CD4-positive, alpha-beta T cell treated with Interleukin-4 for 1 hour (primary cell): Measurements from ENCODE around the gene TMEM135.
"Not testable (repeated sequence)": the region's sequence is repeated elsewhere in the genome, so short reads cannot be mapped to it uniquely, and the experiment has no call there.

Experiments used
- DNase-seq, 2 donors: peaks; one replicate each; pipeline ENCODE4 v3.0.0-alpha.2; 2020 to 2022

Gene TMEM135

GRCh38 chr11:87020764-87021365 is 16.9 kb upstream of the TMEM135 start:
- no peak for DNase-seq

- no peak for DNase-seq
Observed at GRCh38 chr11:87022254-87022653, 15.5 kb upstream of the TMEM135 start.

DNA sequence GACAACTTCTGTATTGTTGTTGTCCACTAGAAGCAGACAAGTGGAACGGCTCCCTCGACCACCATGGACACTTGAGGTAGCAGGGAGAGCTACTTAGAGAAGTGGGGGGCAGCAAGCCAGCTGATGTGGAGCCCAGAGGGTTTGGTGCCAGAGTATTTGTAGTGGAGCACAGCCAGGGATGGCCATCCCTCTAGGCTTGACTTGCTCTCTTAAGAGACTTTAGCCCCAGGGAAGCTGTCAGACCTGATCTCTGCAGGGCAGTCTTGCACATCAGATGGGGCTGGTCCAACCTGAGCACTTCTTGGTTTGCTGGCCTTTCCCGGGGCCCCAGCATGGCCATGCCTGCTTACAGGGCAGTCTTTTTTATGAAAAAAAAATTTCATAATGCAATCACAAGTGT is 15.0 kb upstream of the TMEM135 start:
- DNase-seq: no peak

GRCh38 chr11:87026415-87026814 is 11.3 kb upstream of the TMEM135 start:
- DNase-seq: not testable (repeated sequence)

DNA sequence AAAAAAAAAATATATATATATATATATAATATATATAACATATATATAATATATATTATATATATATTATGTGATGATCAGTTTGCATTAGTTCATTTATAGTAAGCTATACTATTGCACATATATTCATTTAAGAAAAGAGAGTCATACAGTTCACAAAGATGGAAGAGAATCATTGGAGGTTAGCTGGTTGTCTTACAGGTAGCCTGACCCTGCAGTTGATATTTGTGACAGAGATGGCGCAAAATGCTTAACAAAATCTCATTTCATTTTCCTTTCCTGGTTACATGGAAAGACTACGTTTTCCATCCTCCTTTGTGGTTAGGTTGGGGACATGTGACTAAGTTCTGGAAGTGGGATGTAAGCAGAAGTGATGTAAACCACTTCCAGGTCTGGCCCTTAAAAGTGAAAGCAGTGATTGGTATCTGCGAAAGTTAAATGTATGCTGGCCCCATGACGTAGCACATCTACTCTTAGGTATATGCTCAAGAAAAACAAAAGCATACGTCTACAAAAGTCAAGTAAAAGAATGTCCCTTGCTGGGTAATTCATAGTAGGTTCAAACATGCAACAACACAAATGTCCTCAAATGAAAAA is 7.2 kb upstream of the TMEM135 start:
- DNase-seq: peak in 1 of 2 donors; percentile 28

DNA sequence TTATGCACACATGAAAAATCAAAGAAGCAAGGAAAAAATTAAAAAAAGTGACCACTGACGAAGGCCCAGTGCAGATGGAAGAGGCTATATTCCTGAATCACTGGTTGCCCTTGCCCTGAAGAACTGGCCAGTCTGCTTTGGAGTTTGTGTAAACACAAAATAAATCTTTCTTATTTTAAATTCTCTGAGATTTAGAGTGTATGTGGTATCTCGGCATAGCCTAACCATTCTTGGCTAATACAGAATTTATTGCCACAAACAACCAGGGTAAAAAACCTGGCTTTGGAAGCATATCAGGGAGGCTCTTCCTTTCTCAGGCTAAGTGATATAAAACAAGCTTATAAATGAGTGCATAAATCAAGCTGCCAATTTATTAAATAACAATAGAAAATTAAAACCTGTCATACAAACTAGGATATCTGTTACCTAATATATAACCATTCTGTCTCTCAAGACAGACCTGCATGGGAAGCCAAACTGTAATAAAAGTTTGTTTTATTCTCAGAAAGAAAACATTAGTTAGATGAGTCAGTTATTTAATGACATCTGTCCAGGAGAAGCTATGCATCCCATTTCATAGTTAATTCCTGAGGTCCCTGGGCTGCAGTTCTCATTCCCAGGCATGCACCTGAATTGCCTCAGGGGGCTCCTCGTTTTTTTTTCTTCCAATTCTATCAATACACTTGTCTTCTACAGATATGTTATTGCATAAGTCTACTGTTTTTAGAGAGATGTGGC is 6.1 kb upstream of the TMEM135 start:
- no peak for DNase-seq

DNA sequence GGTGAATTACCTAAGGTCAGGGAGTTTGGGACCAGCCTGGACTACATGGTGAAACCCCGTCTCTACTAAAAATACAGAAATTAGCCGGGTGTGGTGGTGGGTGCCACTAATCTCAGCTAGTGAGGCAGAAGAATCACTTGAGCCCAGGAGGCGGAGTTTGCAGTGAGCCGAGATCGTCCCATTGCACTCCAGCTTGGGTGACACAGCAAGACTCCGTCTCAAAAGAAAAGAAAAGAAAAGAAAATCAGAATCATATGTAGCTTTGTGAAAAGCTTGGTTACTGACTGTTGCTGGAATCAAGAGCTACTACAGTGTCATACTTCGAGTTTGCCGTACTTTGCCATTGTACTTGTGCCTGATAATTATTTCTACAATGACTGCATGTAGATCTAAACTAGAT is 4.2 kb upstream of the TMEM135 start:
- DNase-seq: no peak

DNA sequence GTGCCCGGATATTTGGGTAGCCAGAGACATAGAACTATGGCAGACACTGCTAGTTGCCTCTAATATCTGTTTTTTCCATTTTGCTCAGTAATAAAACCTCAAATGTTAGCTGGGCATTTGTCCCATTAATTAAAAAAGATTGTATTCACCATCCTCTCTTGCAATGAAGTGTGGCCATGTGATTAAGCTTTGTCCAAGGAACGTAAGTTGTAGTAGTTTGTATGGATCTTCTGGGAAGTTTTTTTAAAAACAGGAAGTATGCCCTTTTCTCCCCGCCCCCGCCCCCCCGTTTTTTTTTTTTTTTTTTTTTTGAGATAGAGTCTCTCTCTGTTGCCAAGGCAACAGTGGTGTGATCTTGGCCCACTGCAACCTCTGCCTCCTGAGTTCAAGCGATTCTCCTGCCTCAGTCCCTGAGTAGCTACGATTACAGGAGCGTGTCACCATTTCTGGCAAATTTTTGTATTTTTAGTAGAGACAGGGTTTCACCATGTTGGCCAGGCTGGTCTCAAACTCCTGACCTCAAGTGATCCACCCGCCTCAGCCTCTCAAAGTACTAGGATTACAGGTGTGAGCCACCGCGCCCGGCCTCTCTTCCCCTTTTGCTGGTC is 1.7 kb upstream of the TMEM135 start:
- DNase-seq: no peak

GRCh38 chr11:87036756-87037449 is 831 bp upstream of the TMEM135 start:
- DNase-seq: no peak

DNA sequence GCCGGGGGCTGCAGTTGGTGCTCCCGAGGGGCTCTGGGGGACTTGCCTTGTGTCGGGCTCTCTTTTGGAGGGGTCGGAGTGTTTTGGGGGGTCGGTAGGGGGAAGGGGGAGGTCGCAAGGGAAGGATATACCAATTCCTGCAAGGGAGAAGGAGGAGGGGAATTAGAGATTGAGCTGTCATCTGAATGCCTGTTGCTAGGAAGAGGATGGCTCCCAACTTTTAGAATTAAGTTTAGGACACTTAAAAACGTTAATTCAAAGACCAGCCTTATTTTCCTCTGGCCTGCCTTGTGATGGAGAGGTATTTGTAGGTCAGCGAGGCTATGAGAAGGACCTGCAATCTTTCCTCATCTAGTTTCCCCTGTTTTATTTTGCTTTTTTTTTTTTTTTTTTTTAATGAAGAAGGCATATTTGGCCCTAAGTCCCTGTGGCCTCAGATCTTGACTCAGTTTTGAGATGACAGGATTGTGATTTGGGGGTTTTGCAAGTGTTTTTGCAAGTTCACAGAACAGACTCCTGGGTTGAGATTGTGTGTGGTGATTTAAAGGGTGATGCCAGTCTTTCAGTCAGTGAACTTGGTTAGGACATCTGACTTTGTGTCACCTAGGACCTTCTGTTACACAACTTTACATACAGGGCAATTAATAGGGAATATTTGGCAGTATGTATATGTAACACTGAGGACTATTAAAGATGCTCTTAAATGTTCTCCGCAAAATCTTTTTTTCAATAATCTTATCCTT is 672 bp downstream of the TMEM135 start:
- DNase-seq: peak in 1 of 2 donors; percentile 9

DNA sequence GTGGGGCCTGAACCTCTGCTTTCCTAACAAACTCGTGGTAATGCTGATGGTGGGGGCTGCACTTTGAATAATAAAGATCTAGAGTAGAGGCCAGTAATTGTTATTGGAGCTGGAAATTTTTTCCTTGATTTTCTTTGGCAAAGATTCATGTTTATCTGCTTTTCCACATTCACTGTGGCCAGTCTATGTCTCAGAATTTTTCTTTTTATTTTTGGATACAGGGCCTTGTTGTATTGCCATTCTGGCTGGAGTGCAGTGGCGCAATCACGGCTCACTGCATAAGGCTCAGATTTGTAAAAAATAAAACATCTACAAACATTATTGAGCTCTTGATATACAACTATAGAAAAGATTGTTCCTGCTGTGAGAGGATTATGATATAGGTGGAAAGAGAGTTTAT is 1.6 kb downstream of the TMEM135 start:
- DNase-seq: no peak

- DNase-seq: no peak
Observed at GRCh38 chr11:87043894-87044293, 6.2 kb downstream of the TMEM135 start.

- DNase-seq: no peak
Observed at GRCh38 chr11:87046824-87047223, 9.1 kb downstream of the TMEM135 start.

- DNase-seq: no peak
Observed at GRCh38 chr11:87056091-87056490, 18.4 kb downstream of the TMEM135 start.

DNA sequence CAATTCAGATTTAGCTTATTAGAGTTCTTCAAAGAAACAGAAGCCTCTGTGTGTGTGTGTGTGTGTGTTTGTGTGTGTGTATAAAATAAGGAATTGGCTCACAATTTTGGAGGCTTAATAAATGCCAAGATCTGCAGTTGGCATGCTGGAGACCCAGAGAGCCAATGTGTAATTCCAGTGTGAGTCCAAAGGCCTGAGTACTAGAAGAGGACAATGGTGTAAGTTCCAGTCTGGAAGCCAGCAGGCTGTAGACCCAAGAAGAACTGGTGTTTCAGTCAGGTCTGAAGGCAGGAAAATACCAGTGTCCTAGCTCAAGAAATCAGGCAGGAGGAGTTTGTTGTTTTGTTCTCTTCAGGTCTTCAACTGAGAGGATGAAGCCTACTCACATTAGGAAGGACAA is 20.0 kb downstream of the TMEM135 start:
- no peak for DNase-seq

DNA sequence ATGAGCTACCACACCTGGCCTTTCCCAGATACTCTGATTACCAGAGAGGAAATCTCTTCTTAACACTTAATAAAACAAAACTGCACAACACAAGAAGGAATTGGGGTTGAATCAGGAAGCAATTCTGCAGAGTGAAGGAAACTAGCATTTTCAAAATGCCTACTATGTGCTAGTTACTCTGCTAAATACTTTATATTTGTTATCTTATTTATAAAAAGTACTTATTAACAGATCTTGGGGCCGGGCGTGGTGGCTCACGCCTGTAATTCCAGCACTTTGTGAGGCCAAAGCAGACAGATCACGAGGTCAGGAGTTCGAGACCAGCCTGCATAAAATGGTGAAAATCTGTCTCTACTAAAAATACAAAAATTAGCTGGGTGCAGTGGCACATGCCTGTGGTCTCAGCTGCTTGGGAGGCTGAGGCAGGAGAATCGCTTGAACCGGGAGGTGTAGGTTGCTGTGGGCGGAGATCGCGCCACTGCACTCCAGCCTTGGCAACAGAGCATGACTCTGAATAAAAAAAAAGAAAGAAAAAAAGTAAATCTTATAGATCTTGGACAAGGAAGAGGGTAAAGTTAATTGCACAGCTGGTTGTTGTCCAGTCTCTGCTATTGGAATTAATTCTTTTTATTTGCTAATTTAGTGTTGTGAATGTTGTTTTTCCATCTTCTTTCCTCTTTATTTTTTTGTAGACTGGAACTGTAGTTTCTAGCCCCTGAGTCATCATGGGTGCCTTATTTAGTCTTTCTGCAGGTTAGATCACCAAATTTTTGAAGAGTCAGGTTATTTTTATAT is 22.1 kb downstream of the TMEM135 start:
- DNase-seq: no peak

- no peak for DNase-seq
Observed at GRCh38 chr11:87061766-87062165, 24.0 kb downstream of the TMEM135 start.

DNA sequence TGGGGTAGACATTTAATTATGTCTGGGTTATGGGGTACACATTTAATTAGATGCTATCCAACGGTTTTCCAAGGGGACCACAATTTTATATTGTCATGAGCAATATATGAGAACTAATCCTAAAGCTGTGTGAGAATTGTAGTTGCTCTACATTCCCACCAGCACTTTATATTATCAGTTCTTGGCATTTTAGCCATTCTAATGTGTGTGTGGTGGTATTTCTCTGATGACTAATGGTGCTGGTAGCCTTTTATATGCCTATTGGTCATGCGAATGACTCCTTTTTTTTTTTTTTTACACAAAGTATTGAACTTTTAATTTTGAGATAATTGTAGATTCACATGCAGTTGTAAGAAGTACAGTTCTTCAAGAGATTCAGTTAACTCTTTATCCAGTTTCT is 26.2 kb downstream of the TMEM135 start:
- DNase-seq: no peak

DNA sequence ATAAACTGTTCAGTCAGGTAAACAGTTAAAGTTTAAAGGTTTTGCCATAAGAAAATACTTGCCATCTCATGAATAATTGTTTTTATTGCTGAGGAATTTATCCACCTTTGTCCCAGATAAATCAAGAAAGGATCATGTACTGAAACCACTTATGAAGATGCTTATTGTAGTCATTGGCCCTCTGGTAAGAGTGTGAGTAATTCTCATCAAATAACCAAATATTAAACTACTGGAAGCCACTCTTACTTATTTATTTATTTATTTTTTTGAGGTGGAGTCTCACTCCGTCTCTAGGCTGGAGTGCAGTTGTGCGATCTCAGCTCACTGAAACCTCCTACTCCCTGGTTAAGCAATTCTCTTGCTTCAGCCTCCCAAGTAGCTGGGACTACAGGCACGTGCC is 35.1 kb downstream of the TMEM135 start:
- no peak for DNase-seq

DNA sequence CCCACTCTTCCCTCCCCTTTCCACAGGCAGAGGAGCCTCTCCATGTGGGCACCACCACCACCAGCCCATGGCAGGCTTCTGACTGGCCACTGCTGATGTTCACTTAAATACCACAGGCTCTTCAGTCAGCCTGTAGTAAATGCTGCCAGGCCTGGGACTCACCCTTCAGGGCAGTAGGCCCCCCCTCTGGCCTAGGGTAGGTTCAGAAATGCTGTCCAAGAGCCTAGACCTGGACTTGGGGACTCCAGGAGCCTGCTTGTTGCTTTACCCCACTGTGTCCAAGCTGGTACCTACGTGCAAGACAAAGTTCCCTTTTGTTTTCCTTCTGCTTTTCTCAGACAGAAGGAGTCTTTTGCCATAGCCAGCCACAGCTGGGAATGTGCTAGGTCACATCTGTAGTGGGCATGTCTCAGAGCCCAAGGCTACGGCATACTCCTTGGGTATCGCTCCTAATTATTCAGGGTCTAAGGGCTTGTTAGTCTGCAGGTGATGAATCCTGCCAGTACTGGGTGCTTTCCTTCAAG is 38.6 kb downstream of the TMEM135 start:
- DNase-seq: no peak

GRCh38 chr11:87076874-87077429 is 39.2 kb downstream of the TMEM135 start:
- DNase-seq: no peak
